Esophagus (tissue), 2 donors: ENCODE data around the gene PTPRD. TPM values are rescaled to one million over a fixed set of nuclear protein-coding genes. Genes with fewer than 3 reads are reported as not detected.

Experiments
- H3K27ac ChIP-seq, 2 donors: one replicate each; pipeline ENCODE4 v1.5.1; 2013; ENCODE audit warnings: low read depth in 2 of 2, mild to moderate bottlenecking in 2 of 2, inconsistent platforms in 1 of 2, low read length in 1 of 2, moderate library complexity in 1 of 2
- H3K27me3 ChIP-seq, 2 donors: one replicate each; pipeline ENCODE4 v1.6.1; 2013; ENCODE audit warnings: low read length in 2 of 2, control low read depth in 1 of 2, mild to moderate bottlenecking in 1 of 2; ENCODE audit not compliant: insufficient read depth in 2 of 2, control insufficient read depth in 1 of 2
- H3K36me3 ChIP-seq, 2 donors: one replicate each; pipeline ENCODE4 v1.6.1; 2013; ENCODE audit warnings: low read length in 1 of 2; ENCODE audit not compliant: control insufficient read depth in 2 of 2, insufficient read depth in 2 of 2
- H3K4me1 ChIP-seq, 2 donors: one replicate each; pipeline ENCODE4 v1.6.1; 2013; ENCODE audit warnings: low read length in 1 of 2; ENCODE audit not compliant: control insufficient read depth in 2 of 2, insufficient read depth in 2 of 2
- H3K4me3 ChIP-seq, 2 donors: one replicate each; pipeline ENCODE4 v1.5.1; 2013; ENCODE audit warnings: low read length in 2 of 2, mild to moderate bottlenecking in 2 of 2, low read depth in 1 of 2, moderate library complexity in 1 of 2
- H3K9me3 ChIP-seq, 2 donors: one replicate each; pipeline ENCODE4 v1.6.1; 2013; ENCODE audit warnings: mild to moderate bottlenecking in 2 of 2, low read depth in 1 of 2, low read length in 1 of 2, moderate library complexity in 1 of 2; ENCODE audit not compliant: control insufficient read depth in 2 of 2, insufficient read depth in 1 of 2
- WGBS, 2 donors: extraction: QIAGEN DNeasy Blood & Tissue Kit; methylation state at CpG; one replicate each; pipeline ENCODE4 v1.1.7; 2013; 5-methylcytosine and 5-hydroxymethylcytosine counted together
- polyA plus RNA-seq, 2 donors: library from polyadenylated mRNA; stranded (reverse); fragments of 200-250 nt; gene quantifications; one replicate each; pipeline ENCODE4 v1.2.3, GENCODE V29; 2013
- donor health status: healthy with polysubstance abuse.
- donor health status: Bipolar disorder and iron deficiency.

The PTPRD gene
- polyA plus RNA-seq, 2 donors: 0.53 to 0.60 TPM

DNA sequence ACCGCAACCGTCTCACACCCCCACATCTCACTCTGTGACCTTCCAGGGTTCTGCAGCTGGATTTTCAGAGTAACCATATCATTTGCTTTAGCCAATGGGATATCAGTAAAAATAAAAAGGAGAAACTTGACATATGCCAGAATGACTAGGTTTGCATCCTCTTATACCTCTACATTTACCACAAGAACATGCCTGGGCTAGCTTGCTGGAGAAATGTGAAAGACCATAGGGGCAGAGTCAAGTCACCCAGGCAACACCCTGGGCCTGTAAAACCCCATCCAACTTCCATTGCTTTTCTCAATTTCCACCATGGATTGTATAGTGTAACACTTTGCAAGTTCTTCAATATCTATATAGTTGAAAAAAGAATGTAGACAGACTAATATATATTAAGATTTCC lies 731.1 kb downstream of the PTPRD start:
- Histone ChIP-seq H3K27ac (no peak overlapping the region), H3K4me3 (no peak overlapping the region), H3K27me3 (no peaks in the 10 kb centered on the region), H3K9me3 (no peaks in the 10 kb centered on the region), H3K36me3 (no peaks in the 10 kb centered on the region), H3K4me1 (no peaks in the 10 kb centered on the region)
- 94 to 99% methylated on average over 2 of the region's 2 CpGs for WGBS, 2 donors

GRCh38 chr9:9874270-9874669 lies 738.5 kb downstream of the PTPRD start:
- 37 to 41% methylated on average over 3 of the region's 3 CpGs for WGBS, 2 donors
- Histone ChIP-seq H3K27ac (no peak overlapping the region), H3K4me1 (no peaks in the 10 kb centered on the region), H3K27me3 (no peaks in the 10 kb centered on the region), H3K9me3 (no peaks in the 10 kb centered on the region), H3K36me3 (no peaks in the 10 kb centered on the region), H3K4me3 (no peak overlapping the region)

- H3K27ac ChIP-seq: no peak overlapping the region
- whole genome bisulfite sequencing, 2 donors: 45% methylated on average over 3 of the region's 3 CpGs
- H3K4me3 ChIP-seq: no peak overlapping the region
- H3K9me3 ChIP-seq: no peaks in the 10 kb centered on the region
- H3K4me1 ChIP-seq: no peaks in the 10 kb centered on the region
- H3K27me3 ChIP-seq: no peaks in the 10 kb centered on the region
- no peaks in the 10 kb centered on the region for H3K36me3 ChIP-seq
These were observed 750.5 kb downstream of the PTPRD start for GRCh38 chr9:9862235-9862810.

DNA sequence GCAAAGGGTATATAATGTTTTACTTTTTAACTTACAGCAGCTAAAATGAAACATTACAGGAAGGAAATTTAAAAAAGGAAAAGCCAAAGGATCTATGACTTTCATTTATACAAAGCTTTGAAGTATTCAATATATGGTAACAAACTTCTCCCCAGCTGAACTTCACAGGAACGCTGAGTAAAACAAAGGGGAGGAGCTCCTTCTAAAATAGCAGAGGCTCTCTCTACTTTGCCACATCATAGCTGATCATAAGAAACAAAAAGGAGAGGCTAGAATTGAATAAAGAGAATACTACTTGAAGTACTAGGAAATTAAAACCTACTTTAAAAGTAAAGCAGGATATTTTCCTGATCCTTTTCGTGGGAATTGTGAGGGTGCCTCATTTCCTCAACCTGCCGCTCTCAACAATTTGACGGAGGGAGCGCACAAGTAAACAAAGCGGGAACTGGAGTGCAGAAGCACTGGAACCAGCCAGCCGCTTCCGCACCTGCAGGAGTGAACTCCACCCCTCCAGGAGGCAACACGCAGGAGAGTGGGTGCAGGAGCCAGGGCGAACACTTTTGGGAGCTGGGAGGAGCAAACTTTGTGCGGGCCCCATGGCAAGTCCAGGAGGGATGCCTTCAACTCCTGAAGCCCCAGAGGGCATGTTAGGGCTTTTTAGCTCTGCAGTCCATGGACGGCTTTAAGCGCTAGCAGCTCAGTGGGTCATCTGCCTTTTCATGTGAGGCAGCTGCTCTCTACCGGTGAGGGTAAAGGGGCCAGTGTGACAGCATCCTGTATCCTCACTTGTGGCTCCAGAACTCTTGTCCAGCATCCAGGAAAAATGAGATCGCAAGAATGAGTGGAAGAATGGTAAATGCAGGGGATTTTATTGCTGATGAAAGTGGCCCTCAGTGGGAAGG lies 757.4 kb downstream of the PTPRD start:
- Histone ChIP-seq H3K9me3 (no peaks in the 10 kb centered on the region), H3K36me3 (no peaks in the 10 kb centered on the region), H3K4me1 (no peaks in the 10 kb centered on the region), H3K27ac (no peak overlapping the region), H3K27me3 (no peaks in the 10 kb centered on the region), H3K4me3 (no peak overlapping the region)
- 57 to 70% methylated on average over 15 of the region's 15 CpGs for WGBS, 2 donors

GRCh38 chr9:9847750-9848149 lies 765.1 kb downstream of the PTPRD start:
- Histone ChIP-seq H3K4me3 (no peak overlapping the region), H3K4me1 (no peaks in the 10 kb centered on the region), H3K9me3 (no peaks in the 10 kb centered on the region), H3K27me3 (no peaks in the 10 kb centered on the region), H3K27ac (no peak overlapping the region), H3K36me3 (no peaks in the 10 kb centered on the region)
- 53 to 58% methylated on average over 5 of the region's 5 CpGs for WGBS, 2 donors

DNA sequence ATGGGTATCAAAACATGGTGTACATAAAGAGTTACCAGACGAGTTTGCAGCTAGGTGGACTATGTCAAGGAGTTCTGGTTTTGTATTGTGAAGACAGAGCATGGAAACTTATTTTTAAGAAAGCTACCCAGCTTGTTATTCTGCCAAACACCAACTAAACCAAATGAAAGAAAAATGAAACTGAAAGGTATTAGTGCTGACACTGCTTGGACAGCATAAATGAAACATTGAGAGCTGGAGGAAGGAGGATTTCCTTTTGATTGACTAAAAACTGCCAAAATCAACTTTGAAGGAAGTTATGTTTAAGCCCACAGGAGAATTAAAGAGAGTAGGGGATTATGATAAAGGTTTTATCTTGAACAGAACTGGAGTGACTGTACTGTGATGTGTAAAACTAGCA lies 766.2 kb downstream of the PTPRD start:
- no peaks in the 10 kb centered on the region for H3K27me3 ChIP-seq
- H3K4me1 ChIP-seq: no peaks in the 10 kb centered on the region

DNA sequence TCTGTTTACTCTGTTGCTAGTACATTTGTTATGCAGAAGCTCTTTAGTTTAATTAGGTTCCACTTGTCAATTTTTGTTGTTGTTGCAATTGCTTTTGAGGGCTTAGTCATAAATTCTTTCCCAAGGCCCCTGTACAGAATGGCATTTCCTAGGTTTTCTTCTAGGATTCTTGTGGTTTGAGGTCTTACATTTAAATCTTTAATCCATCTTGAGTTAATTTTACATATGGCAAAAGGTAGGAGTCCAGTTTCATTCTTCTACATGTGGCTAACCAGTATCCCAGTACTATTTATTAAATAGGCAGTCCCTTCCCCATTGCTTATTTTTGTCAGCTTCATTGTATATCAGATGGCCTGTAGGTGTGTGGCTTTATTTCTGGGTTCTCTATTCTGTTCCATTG lies 792.4 kb downstream of the PTPRD start:
- Histone ChIP-seq H3K36me3 (no peaks in the 10 kb centered on the region), H3K27ac (no peak overlapping the region), H3K9me3 (no peaks in the 10 kb centered on the region), H3K4me3 (no peak overlapping the region), H3K27me3 (no peaks in the 10 kb centered on the region), H3K4me1 (no peaks in the 10 kb centered on the region)

More for the DNA sequence above, 766.2 kb downstream of the PTPRD start:
- Histone ChIP-seq H3K36me3 (no peaks in the 10 kb centered on the region), H3K27ac (no peak overlapping the region), H3K9me3 (no peaks in the 10 kb centered on the region), H3K4me3 (no peak overlapping the region)
- WGBS, 2 donors: 21 to 22% methylated on average over 1 of the region's 1 CpG

DNA sequence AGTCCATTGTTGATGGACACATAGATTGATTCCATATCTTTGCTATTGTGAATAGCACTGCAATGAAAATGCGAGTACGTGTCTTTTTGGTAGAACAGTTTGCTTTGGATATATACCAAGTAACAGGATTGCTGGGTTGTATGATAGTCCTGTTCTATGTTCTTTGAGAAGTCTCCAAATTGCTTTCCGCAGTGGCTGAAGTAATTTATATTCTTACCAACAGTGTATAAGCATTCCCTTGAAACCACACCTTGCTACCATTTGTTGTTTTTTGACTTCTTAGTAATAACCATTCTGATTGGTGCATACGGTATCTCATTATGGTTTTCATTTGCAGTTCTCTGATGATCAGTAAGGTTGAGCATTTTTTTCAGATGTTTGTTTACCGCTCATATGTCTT lies 792.9 kb downstream of the PTPRD start:
- H3K27me3 ChIP-seq: no peaks in the 10 kb centered on the region
- H3K27ac ChIP-seq: no peak overlapping the region
- H3K4me3 ChIP-seq: no peak overlapping the region
- WGBS, 2 donors: 94% methylated on average over 5 of the region's 5 CpGs
- no peaks in the 10 kb centered on the region for H3K36me3 ChIP-seq
- no peaks in the 10 kb centered on the region for H3K4me1 ChIP-seq
- H3K9me3 ChIP-seq: no peaks in the 10 kb centered on the region

DNA sequence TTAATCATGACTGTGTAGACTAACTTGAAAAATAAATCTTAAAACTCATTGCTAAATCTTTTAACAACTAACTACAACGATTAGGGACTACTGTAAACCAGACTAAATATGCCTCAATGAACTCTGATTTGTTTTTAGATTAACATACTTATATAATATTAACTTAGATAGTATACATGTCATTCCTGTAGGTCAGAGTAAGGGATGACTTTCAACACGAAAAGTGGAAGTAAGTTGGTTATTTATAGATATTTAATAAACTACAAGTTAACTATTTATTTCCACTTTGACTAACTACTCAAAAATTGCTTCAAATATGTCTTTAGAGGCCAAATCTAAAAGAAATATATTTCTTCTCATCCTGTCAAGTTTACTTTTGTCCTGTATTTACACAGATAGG lies 795.6 kb downstream of the PTPRD start:
- Histone ChIP-seq H3K36me3 (no peaks in the 10 kb centered on the region), H3K9me3 (no peaks in the 10 kb centered on the region), H3K4me3 (no peak overlapping the region), H3K4me1 (no peaks in the 10 kb centered on the region), H3K27me3 (no peaks in the 10 kb centered on the region), H3K27ac (no peak overlapping the region)
- WGBS, 2 donors: 26 to 31% methylated on average over 2 of the region's 2 CpGs

DNA sequence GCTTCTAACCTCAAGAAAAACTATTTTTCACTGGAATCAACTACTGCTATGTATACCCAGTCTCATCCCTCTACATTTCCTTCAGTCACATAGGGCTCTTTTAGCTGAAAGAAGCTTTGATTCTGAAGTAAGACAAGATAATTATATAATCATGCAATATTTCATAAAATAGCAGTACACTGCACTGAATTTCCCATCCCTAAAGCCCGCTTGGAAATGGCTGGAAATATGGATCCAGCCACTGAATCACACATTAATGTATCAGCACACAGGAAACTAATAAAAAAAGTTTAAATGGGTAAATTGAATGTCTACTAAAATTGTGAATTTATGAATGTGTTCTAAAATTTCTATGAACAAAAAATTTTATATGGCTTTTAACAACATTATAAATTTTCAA lies 808.7 kb downstream of the PTPRD start:
- 88 to 94% methylated on average over 1 of the region's 1 CpG for WGBS, 2 donors
- Histone ChIP-seq H3K27me3 (no peaks in the 10 kb centered on the region), H3K4me1 (no peaks in the 10 kb centered on the region), H3K9me3 (no peaks in the 10 kb centered on the region), H3K36me3 (no peaks in the 10 kb centered on the region), H3K4me3 (no peak overlapping the region), H3K27ac (no peak overlapping the region)
